K562 (cell line): ENCODE results near the gene ZBTB32. TPM values are rescaled to one million over a fixed set of nuclear protein-coding genes. Genes with fewer than 3 reads are reported as not detected.

Source experiments
- ARNT ChIP-seq, 2 experiments: fragments of 450-650 bp; IDR thresholded peaks; 2 replicates each; pipeline ENCODE4 v1.6.1; 2016; ENCODE audit warnings: mild to moderate bottlenecking in 1 of 2
- EWSR1 ChIP-seq: fragments of 450-650 bp; IDR thresholded peaks from 2 replicates; pipeline ENCODE4 v1.6.1; 2018; ENCODE audit warnings: borderline replicate concordance, mild to moderate bottlenecking, low read depth, moderate library complexity; ENCODE audit not compliant: partially characterized antibody
- JUND ChIP-seq, 2 experiments: IDR thresholded peaks; 2 replicates in 1 of 2; 3 replicates in 1 of 2; pipeline ENCODE4 v1.6.1; 2011; ENCODE audit warnings: borderline replicate concordance in 2 of 2, low read depth in 2 of 2, low read length in 2 of 2, improper control_type of control experiment in 1 of 2, missing biosample characterization in 1 of 2, missing genetic modification characterization in 1 of 2, missing genetic modification reagents in 1 of 2
- ZNF431 ChIP-seq: sonication (generic); formaldehyde crosslinking; IDR thresholded peaks from 2 replicates; pipeline ENCODE4 v1.8.0; 2022; ENCODE audit warnings: mild to moderate bottlenecking, missing genetic modification reagents
- polyA plus RNA-seq, 8 experiments: library from polyadenylated mRNA; depleted of rRNA in 4 of 8; stranded (reverse) in 5 of 8; unstranded in 3 of 8; fragments of >200 nt; fragmentation: Nextera tagmentation in 2 of 8; fragmentation: Illumina TruSeq in 1 of 8; extraction: Ambion mirVana in 2 of 8; extraction: Trizol in 1 of 8; gene quantifications; 2 replicates each; pipeline versions ENCODE4 v1.2.1 to v1.2.3, GENCODE V29; 2011 to 2014; ENCODE audit warnings: inconsistent platforms in 1 of 8, missing spikeins in 1 of 8
- total RNA-seq, 7 experiments: library from RNA; depleted of rRNA in 6 of 7; stranded (reverse); fragments of >200 nt in 6 of 7; fragmentation: Illumina TruSeq in 2 of 7; extraction: Trizol in 2 of 7; gene quantifications; 2 replicates each; pipeline versions ENCODE4 v1.2.1 to v1.2.3, GENCODE V29; 2011 to 2021; ENCODE audit warnings: low replicate concordance in 1 of 7
- TF ChIP-seq, protein P1 (sequence below): fragments of 250-450 bp; sonication (Bioruptor Pico); IDR thresholded peaks from 2 replicates; pipeline ENCODE4 v1.8.0; 2022; ENCODE audit warnings: moderate library complexity, mild to moderate bottlenecking, inconsistent platforms
- TF ChIP-seq, protein P2 (sequence below): fragments of 450-650 bp; IDR thresholded peaks from 2 replicates; pipeline ENCODE4 v1.6.1; 2016
- TF ChIP-seq, protein P3 (sequence below): fragments of 450-650 bp; IDR thresholded peaks from 2 replicates; pipeline ENCODE4 v1.7.1; 2018; ENCODE audit warnings: mild to moderate bottlenecking, low read depth; ENCODE audit not compliant: partially characterized antibody
- TF ChIP-seq, protein P4 (sequence below): sonication (generic); formaldehyde crosslinking; IDR thresholded peaks from 2 replicates; pipeline ENCODE4 v1.8.1; 2023; ENCODE audit warnings: mild to moderate bottlenecking, missing genetic modification reagents, moderate library complexity
- TF ChIP-seq, protein P5 (sequence below): fragments of 450-650 bp; IDR thresholded peaks from 2 replicates; pipeline ENCODE4 v1.6.1; 2016; ENCODE audit warnings: borderline replicate concordance
- TF ChIP-seq, protein P6 (sequence below): sonication (generic); formaldehyde crosslinking; IDR thresholded peaks from 2 replicates; pipeline ENCODE4 v1.4.0; 2020; ENCODE audit warnings: mild to moderate bottlenecking, missing genetic modification reagents
- TF ChIP-seq, protein P7 (sequence below), 2 experiments: fragments of 250-450 bp in 1 of 2; fragments of 450-650 bp in 1 of 2; sonication (Bioruptor Pico) in 1 of 2; IDR thresholded peaks; 2 replicates each; pipeline versions ENCODE4 v1.6.1 to v1.8.0; 2016 to 2021; ENCODE audit warnings: mild to moderate bottlenecking in 2 of 2, moderate library complexity in 2 of 2, missing compliant biosample characterization in 1 of 2, missing genetic modification characterization in 1 of 2

Gene ZBTB32
- total and polyA plus RNA-seq, 9 of the 15 experiments (the other 6 are each of a cell fraction or from before 2014, with no cell fraction given): 0.20 TPM; not detected in 8

DNA sequence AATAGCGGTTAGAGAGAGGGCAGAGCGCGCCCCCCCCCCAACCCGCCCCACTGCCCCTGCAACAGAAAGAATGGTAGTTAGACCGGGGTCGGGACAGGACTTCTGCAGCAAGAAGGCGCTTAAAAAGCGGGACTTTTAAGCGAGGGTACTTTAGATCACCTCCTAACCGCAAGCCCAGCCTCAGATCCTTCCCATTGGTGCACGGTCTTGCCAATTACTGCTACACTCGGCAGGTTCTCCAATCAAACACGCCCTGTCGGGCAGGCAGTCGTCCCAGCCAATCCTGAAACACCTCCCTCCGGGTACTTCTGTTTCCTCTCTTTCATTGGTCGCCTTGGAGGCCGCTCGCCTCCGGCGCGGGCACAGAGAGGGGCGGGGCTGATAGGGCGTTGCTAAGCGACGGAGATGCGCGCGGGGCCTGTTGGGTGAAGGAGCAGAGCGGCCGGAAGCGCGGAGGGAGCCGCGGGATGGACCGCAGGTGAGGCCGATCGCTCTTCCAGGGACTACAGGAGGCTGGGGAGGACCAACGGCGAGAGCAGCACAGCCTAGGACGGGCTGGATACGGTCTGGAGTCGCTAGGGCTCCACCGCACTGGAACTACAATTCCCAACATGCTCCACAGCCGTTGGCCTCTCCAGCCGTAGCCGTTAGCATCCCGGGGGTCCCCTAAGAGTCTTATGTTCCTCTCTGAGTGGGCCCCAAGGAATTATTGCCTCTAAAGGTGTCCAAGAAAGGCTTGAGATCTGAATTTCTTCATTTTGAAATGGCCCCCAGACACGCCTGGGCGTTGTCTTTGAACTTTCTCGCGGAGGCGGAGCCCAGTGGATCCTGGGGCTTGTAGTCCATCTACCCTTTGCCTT is 53.6 kb downstream of the ZBTB32 start, which contains the start of gene PROSER3 (continued):
- TF ChIP-seq, protein P1, sequence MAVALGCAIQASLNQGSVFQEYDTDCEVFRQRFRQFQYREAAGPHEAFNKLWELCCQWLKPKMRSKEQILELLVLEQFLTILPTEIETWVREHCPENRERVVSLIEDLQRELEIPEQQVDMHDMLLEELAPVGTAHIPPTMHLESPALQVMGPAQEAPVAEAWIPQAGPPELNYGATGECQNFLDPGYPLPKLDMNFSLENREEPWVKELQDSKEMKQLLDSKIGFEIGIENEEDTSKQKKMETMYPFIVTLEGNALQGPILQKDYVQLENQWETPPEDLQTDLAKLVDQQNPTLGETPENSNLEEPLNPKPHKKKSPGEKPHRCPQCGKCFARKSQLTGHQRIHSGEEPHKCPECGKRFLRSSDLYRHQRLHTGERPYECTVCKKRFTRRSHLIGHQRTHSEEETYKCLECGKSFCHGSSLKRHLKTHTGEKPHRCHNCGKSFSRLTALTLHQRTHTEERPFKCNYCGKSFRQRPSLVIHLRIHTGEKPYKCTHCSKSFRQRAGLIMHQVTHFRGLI: 0 out of 2 replicates have a peak, but pooled peaks have one; percentile 32
- TF ChIP-seq, protein P2, sequence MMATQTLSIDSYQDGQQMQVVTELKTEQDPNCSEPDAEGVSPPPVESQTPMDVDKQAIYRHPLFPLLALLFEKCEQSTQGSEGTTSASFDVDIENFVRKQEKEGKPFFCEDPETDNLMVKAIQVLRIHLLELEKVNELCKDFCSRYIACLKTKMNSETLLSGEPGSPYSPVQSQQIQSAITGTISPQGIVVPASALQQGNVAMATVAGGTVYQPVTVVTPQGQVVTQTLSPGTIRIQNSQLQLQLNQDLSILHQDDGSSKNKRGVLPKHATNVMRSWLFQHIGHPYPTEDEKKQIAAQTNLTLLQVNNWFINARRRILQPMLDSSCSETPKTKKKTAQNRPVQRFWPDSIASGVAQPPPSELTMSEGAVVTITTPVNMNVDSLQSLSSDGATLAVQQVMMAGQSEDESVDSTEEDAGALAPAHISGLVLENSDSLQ: peak; percentile 100
- TF ChIP-seq ZNF431 (CRISPR knock-in tag) (no peak), EWSR1 (no peak), ARNT (IDR thresholded peaks at IDR 0.05) (no peak), JUND (IDR thresholded peaks at IDR 0.05; ENCODE audit: borderline replicate concordance, low read depth, low read length) (peak; percentile 14; the same call in 1 of the 2 replicates), JUND (tag; IDR thresholded peaks at IDR 0.05; ENCODE audit: borderline replicate concordance, low read depth, low read length) (0 out of 3 replicates have a peak, but pooled peaks have one; percentile 31)
- TF ChIP-seq, protein P3, sequence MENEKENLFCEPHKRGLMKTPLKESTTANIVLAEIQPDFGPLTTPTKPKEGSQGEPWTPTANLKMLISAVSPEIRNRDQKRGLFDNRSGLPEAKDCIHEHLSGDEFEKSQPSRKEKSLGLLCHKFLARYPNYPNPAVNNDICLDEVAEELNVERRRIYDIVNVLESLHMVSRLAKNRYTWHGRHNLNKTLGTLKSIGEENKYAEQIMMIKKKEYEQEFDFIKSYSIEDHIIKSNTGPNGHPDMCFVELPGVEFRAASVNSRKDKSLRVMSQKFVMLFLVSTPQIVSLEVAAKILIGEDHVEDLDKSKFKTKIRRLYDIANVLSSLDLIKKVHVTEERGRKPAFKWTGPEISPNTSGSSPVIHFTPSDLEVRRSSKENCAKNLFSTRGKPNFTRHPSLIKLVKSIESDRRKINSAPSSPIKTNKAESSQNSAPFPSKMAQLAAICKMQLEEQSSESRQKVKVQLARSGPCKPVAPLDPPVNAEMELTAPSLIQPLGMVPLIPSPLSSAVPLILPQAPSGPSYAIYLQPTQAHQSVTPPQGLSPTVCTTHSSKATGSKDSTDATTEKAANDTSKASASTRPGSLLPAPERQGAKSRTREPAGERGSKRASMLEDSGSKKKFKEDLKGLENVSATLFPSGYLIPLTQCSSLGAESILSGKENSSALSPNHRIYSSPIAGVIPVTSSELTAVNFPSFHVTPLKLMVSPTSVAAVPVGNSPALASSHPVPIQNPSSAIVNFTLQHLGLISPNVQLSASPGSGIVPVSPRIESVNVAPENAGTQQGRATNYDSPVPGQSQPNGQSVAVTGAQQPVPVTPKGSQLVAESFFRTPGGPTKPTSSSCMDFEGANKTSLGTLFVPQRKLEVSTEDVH: peak; percentile 22
- TF ChIP-seq, protein P4, sequence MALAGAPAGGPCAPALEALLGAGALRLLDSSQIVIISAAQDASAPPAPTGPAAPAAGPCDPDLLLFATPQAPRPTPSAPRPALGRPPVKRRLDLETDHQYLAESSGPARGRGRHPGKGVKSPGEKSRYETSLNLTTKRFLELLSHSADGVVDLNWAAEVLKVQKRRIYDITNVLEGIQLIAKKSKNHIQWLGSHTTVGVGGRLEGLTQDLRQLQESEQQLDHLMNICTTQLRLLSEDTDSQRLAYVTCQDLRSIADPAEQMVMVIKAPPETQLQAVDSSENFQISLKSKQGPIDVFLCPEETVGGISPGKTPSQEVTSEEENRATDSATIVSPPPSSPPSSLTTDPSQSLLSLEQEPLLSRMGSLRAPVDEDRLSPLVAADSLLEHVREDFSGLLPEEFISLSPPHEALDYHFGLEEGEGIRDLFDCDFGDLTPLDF (CRISPR knock-in tag): 0 out of 2 replicates have a peak, but pooled peaks have one; percentile 42
- TF ChIP-seq, protein P5, sequence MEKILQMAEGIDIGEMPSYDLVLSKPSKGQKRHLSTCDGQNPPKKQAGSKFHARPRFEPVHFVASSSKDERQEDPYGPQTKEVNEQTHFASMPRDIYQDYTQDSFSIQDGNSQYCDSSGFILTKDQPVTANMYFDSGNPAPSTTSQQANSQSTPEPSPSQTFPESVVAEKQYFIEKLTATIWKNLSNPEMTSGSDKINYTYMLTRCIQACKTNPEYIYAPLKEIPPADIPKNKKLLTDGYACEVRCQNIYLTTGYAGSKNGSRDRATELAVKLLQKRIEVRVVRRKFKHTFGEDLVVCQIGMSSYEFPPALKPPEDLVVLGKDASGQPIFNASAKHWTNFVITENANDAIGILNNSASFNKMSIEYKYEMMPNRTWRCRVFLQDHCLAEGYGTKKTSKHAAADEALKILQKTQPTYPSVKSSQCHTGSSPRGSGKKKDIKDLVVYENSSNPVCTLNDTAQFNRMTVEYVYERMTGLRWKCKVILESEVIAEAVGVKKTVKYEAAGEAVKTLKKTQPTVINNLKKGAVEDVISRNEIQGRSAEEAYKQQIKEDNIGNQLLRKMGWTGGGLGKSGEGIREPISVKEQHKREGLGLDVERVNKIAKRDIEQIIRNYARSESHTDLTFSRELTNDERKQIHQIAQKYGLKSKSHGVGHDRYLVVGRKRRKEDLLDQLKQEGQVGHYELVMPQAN: peak; percentile 22; the same call in 1 of the 2 replicates
- TF ChIP-seq, protein P6, sequence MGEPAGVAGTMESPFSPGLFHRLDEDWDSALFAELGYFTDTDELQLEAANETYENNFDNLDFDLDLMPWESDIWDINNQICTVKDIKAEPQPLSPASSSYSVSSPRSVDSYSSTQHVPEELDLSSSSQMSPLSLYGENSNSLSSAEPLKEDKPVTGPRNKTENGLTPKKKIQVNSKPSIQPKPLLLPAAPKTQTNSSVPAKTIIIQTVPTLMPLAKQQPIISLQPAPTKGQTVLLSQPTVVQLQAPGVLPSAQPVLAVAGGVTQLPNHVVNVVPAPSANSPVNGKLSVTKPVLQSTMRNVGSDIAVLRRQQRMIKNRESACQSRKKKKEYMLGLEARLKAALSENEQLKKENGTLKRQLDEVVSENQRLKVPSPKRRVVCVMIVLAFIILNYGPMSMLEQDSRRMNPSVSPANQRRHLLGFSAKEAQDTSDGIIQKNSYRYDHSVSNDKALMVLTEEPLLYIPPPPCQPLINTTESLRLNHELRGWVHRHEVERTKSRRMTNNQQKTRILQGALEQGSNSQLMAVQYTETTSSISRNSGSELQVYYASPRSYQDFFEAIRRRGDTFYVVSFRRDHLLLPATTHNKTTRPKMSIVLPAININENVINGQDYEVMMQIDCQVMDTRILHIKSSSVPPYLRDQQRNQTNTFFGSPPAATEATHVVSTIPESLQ (CRISPR knock-in tag): peak; percentile 68; the same call in 1 of the 2 replicates
- TF ChIP-seq, protein P7, sequence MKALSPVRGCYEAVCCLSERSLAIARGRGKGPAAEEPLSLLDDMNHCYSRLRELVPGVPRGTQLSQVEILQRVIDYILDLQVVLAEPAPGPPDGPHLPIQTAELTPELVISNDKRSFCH (CRISPR knock-in tag; IDR thresholded peaks at IDR 0.05): no peak
- TF ChIP-seq, protein P7 (tag; IDR thresholded peaks at IDR 0.05): peak; percentile 44; the same call in 1 of the 2 replicates
